Activated naive CD8-positive, alpha-beta T cell treated with anti-CD3 and anti-CD28 coated beads for 36 hours (primary cell): ENCODE data around the gene HMGCR. TPM values are rescaled to one million over a fixed set of nuclear protein-coding genes. Genes with fewer than 3 reads are reported as not detected.
A peak's percentile ranks its signal among the peaks of the same experiment; 100 is the strongest.
"Not testable (repeated sequence)": the region's sequence is repeated elsewhere in the genome, so short reads cannot be mapped to it uniquely, and the experiment has no call there.

Experiments
- DNase-seq: peaks from one replicate; pipeline ENCODE4 v3.0.0; 2021
- H3K27ac Mint-ChIP-seq: one replicate; pipeline ENCODE4 v1.8.0; 2022; ENCODE audit warnings: mild to moderate bottlenecking, moderate library complexity, mixed read lengths
- H3K27me3 Mint-ChIP-seq: one replicate; pipeline ENCODE4 v1.8.0; 2022; ENCODE audit warnings: mild to moderate bottlenecking, mixed read lengths
- H3K36me3 Mint-ChIP-seq: one replicate; pipeline ENCODE4 v1.8.0; 2021; ENCODE audit warnings: mild to moderate bottlenecking, mixed read lengths
- H3K4me1 Mint-ChIP-seq: one replicate; pipeline ENCODE4 v1.8.0; 2021; ENCODE audit warnings: mixed read lengths
- H3K4me3 Mint-ChIP-seq: one replicate; pipeline ENCODE4 v1.8.0; 2022; ENCODE audit warnings: mild to moderate bottlenecking, moderate library complexity, mixed read lengths
- H3K9me3 Mint-ChIP-seq: one replicate; pipeline ENCODE4 v1.8.0; 2022; ENCODE audit warnings: mixed read lengths
- total RNA-seq, 2 experiments: library from RNA; stranded (reverse); gene quantifications; one replicate each; pipeline ENCODE4 v1.2.3, GENCODE V29; 2021

HMGCR gene
- total RNA-seq, 2 experiments from 2014 or later: 48.1 to 48.3 TPM

GRCh38 chr5:75333759-75334158, 3.3 kb upstream of the HMGCR start:
- not testable (repeated sequence) for H3K27ac Mint-ChIP-seq, H3K9me3 Mint-ChIP-seq, H3K36me3 Mint-ChIP-seq, H3K4me3 Mint-ChIP-seq, DNase-seq, H3K27me3 Mint-ChIP-seq
- peaks cover 13% of the 10 kb centered on the region for H3K4me1 Mint-ChIP-seq

GRCh38 chr5:75334413-75334812, 2.6 kb upstream of the HMGCR start:
- not testable (repeated sequence) for H3K27me3 Mint-ChIP-seq, DNase-seq, H3K36me3 Mint-ChIP-seq, H3K9me3 Mint-ChIP-seq, H3K4me3 Mint-ChIP-seq, H3K27ac Mint-ChIP-seq
- H3K4me1 Mint-ChIP-seq: peaks cover 15% of the 10 kb centered on the region

GRCh38 chr5:75335486-75335885, 1.5 kb upstream of the HMGCR start:
- H3K36me3 Mint-ChIP-seq: peaks cover 7% of the 10 kb centered on the region
- no peak overlapping the region for H3K27ac Mint-ChIP-seq
- H3K9me3 Mint-ChIP-seq: no peaks in the 10 kb centered on the region
- no peaks in the 10 kb centered on the region for H3K27me3 Mint-ChIP-seq
- no peak for DNase-seq
- H3K4me3 Mint-ChIP-seq: no peak overlapping the region
- H3K4me1 Mint-ChIP-seq: peaks cover 20% of the 10 kb centered on the region

GRCh38 chr5:75335952-75336614, 937 bp upstream of the HMGCR start:
- H3K9me3 Mint-ChIP-seq: no peaks in the 10 kb centered on the region
- no peak overlapping the region for H3K27ac Mint-ChIP-seq
- H3K27me3 Mint-ChIP-seq: no peaks in the 10 kb centered on the region
- no peak for DNase-seq
- H3K36me3 Mint-ChIP-seq: peaks cover 7% of the 10 kb centered on the region
- no peak overlapping the region for H3K4me3 Mint-ChIP-seq
- peaks cover 25% of the 10 kb centered on the region for H3K4me1 Mint-ChIP-seq

GRCh38 chr5:75337366-75338021, 474 bp downstream of the HMGCR start:
- H3K9me3 Mint-ChIP-seq: no peaks in the 10 kb centered on the region
- H3K36me3 Mint-ChIP-seq: peaks cover 7% of the 10 kb centered on the region
- H3K27me3 Mint-ChIP-seq: no peaks in the 10 kb centered on the region
- no peak overlapping the region for H3K4me3 Mint-ChIP-seq
- no peak overlapping the region for H3K27ac Mint-ChIP-seq
- DNase-seq: peak; percentile 50
- H3K4me1 Mint-ChIP-seq: peaks cover 37% of the 10 kb centered on the region

- no peak for DNase-seq
- Mint-ChIP-seq H3K27me3 (no peaks in the 10 kb centered on the region), H3K4me3 (no peak overlapping the region), H3K4me1 (peaks cover 37% of the 10 kb centered on the region), H3K36me3 (peaks cover 7% of the 10 kb centered on the region), H3K27ac (no peak overlapping the region), H3K9me3 (no peaks in the 10 kb centered on the region)
These were observed 1.4 kb downstream of the HMGCR start for GRCh38 chr5:75338408-75338807.

GRCh38 chr5:75340714-75341478, 3.9 kb downstream of the HMGCR start:
- no peak for DNase-seq
- Mint-ChIP-seq H3K27ac (no peak overlapping the region), H3K36me3 (peaks cover 16% of the 10 kb centered on the region), H3K9me3 (no peaks in the 10 kb centered on the region), H3K4me3 (no peak overlapping the region), H3K4me1 (peaks cover 37% of the 10 kb centered on the region), H3K27me3 (no peaks in the 10 kb centered on the region)

GRCh38 chr5:75341934-75342333, 4.9 kb downstream of the HMGCR start:
- peaks cover 37% of the 10 kb centered on the region for H3K4me1 Mint-ChIP-seq
- no peak overlapping the region for H3K27ac Mint-ChIP-seq
- no peaks in the 10 kb centered on the region for H3K9me3 Mint-ChIP-seq
- H3K4me3 Mint-ChIP-seq: no peak overlapping the region
- H3K27me3 Mint-ChIP-seq: no peaks in the 10 kb centered on the region
- H3K36me3 Mint-ChIP-seq: peaks cover 19% of the 10 kb centered on the region
- no peak for DNase-seq

- Mint-ChIP-seq H3K4me3 (no peak overlapping the region), H3K4me1 (peaks cover 34% of the 10 kb centered on the region), H3K27me3 (no peaks in the 10 kb centered on the region), H3K36me3 (peaks cover 19% of the 10 kb centered on the region), H3K9me3 (no peaks in the 10 kb centered on the region), H3K27ac (no peak overlapping the region)
- no peak for DNase-seq
These were observed 5.8 kb downstream of the HMGCR start for GRCh38 chr5:75342836-75343235.

GRCh38 chr5:75348241-75348640, 11.2 kb downstream of the HMGCR start:
- Mint-ChIP-seq H3K9me3 (no peaks in the 10 kb centered on the region), H3K27ac (no peak overlapping the region), H3K36me3 (peaks cover 43% of the 10 kb centered on the region), H3K4me1 (peaks cover 14% of the 10 kb centered on the region), H3K4me3 (no peak overlapping the region), H3K27me3 (no peaks in the 10 kb centered on the region)
- no peak for DNase-seq

GRCh38 chr5:75349663-75350062, 12.6 kb downstream of the HMGCR start:
- DNase-seq: no peak
- H3K36me3 Mint-ChIP-seq: peaks cover 43% of the 10 kb centered on the region
- no peaks in the 10 kb centered on the region for H3K27me3 Mint-ChIP-seq
- peaks cover 14% of the 10 kb centered on the region for H3K4me1 Mint-ChIP-seq
- no peak overlapping the region for H3K4me3 Mint-ChIP-seq
- no peak overlapping the region for H3K27ac Mint-ChIP-seq
- no peaks in the 10 kb centered on the region for H3K9me3 Mint-ChIP-seq

GRCh38 chr5:75351139-75351926, 14.3 kb downstream of the HMGCR start:
- Mint-ChIP-seq H3K9me3 (no peaks in the 10 kb centered on the region), H3K27ac (peak overlapping the region; percentile 59), H3K27me3 (no peaks in the 10 kb centered on the region), H3K4me1 (peaks cover 14% of the 10 kb centered on the region), H3K36me3 (peaks cover 44% of the 10 kb centered on the region), H3K4me3 (no peak overlapping the region)
- DNase-seq: no peak

- Mint-ChIP-seq H3K4me1 (peaks cover 14% of the 10 kb centered on the region), H3K9me3 (no peaks in the 10 kb centered on the region), H3K27me3 (no peaks in the 10 kb centered on the region), H3K4me3 (no peak overlapping the region), H3K27ac (no peak overlapping the region), H3K36me3 (peaks cover 48% of the 10 kb centered on the region)
- no peak for DNase-seq
These were observed 18.2 kb downstream of the HMGCR start for GRCh38 chr5:75355236-75355635.

GRCh38 chr5:75356719-75357118, 19.7 kb downstream of the HMGCR start:
- no peaks in the 10 kb centered on the region for H3K9me3 Mint-ChIP-seq
- peaks cover 40% of the 10 kb centered on the region for H3K36me3 Mint-ChIP-seq
- no peak overlapping the region for H3K27ac Mint-ChIP-seq
- no peak for DNase-seq
- no peaks in the 10 kb centered on the region for H3K27me3 Mint-ChIP-seq
- H3K4me3 Mint-ChIP-seq: no peak overlapping the region
- H3K4me1 Mint-ChIP-seq: peaks cover 1% of the 10 kb centered on the region

- no peaks in the 10 kb centered on the region for H3K4me1 Mint-ChIP-seq
- H3K27ac Mint-ChIP-seq: no peak overlapping the region
- no peak overlapping the region for H3K4me3 Mint-ChIP-seq
- no peaks in the 10 kb centered on the region for H3K9me3 Mint-ChIP-seq
- no peak for DNase-seq
- H3K27me3 Mint-ChIP-seq: no peaks in the 10 kb centered on the region
- peaks cover 44% of the 10 kb centered on the region for H3K36me3 Mint-ChIP-seq
These were observed 21.1 kb downstream of the HMGCR start for GRCh38 chr5:75358117-75358516.
